ENCODE results near the gene LIN54. TPM values are rescaled to one million over a fixed set of nuclear protein-coding genes. Genes with fewer than 3 reads are reported as not detected.
"Not testable (repeated sequence)": the region's sequence is repeated elsewhere in the genome, so short reads cannot be mapped to it uniquely, and the experiment has no call there.

LIN54 gene
- 8.0 TPM for polyA plus RNA-seq (ENCODE audit: insufficient read length)

DNA sequence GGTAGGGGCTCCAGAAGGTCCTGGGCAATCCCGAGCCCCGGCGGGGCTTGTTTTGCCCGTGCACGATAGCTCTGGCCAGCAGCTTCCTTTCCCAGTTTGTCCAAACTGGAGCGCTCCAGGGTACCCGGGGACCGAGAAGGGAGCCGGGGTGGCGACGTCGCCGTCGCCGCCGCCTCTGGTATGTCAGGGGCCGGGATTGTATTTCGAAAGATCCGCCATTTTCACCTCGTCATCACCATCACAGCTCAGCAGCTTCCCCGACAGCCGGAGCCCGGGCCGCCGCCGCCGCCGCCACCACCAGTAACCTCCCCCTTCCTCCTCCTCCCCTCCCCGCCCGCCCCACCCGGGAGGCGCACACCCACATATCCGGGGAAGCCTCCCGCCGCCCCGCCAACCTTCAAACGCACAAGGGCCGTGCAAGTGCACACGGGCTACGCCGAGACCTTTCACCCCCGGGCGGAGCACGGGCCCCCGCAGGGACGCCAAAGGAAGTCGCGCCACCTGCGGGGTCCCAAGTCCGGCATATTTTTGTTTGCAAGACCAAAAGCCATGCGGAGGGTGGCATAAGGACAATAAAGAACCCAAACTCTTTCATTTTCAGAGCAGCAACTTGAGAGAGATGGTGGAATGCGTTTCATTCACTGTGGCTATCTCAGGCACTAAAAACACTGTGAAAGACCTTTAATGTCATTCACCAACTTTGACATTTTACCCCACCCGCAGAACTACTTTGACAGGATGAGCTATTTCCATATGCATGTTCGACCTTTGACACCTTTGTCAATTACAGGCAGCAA, at the start of gene LIN54:
LIN54 (minus strand) TSS at position 302 of the 797 bp plus-strand sequence. CDS start 25,979 bp downstream, outside the sequence.
- DNase-seq (ENCODE audit: low read depth) = no peak

DNA sequence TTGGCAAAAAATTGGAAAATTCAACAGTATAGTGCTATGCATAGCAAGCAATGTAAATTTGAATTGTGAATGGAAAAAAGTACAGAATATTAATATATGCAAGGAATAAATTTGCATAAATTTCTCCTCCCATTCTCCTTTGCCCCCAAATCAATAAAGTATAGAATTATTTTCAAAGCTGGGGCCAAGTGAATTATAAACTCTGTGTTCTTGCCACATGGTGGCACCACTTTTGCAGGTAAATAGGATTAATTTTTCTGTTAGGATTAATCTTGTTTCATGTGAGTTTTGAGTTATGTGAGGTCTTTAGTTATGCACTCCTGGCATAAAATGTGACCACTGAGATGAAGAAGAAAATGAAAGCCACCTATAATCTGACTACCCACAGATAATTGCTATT, 44.3 kb upstream of the LIN54 start:
- no peak for DNase-seq (ENCODE audit: low read depth)

DNA sequence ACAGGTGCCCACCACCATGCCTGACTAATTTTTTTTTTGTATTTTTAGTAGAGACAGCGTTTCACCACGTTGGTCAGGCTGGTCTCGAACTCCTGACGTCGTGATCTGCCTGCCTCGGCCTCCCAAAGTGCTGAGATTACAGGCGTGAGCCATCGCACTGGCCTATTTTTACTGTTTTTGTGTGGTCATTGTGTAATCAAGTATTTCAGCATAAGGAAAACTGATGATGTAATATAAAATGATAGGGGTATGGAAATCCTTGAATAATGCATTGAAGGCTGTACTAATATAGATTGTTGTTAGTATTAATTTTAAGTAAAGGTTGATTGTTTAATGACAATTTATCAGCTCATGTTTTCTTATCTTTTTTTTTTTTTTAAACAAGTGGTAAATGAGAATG, 38.2 kb upstream of the LIN54 start:
- not testable (repeated sequence) for DNase-seq (ENCODE audit: low read depth)

DNA sequence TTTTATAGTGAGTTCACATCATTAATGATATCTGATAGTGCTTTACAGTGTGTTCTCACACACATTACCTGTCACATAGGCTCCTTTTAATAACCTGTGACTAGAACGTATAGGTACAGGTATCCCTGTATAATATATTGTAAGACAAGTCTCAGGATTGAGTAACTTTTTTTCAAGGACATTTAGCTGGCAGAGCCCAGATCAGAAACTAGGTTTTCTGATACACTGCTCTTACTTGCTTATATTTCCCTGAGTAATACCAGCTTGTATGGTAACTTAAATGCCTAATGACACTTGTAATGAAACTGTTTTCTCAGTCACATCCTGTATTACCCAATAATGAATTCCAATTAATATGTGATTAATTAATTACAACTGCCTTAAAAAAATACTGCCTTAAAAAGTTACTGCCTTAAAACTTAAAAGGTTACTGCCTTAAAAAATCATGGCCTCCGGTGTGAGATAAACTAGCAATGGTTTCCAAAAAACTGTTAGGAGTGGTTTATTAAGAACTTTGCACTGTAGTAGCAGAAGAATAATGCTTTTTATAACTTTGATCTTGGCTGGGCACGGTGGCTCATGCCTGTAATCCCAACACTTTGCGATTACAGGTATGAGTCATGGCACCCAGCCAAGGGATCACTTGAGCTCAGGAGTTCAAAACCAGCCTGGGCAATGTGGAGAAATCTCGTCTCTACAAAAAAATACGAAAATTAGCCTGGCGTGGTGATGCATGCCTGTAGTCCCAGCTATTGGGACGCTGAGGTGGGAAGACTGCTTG, 36.3 kb upstream of the LIN54 start:
- no peak for DNase-seq (ENCODE audit: low read depth)

DNA sequence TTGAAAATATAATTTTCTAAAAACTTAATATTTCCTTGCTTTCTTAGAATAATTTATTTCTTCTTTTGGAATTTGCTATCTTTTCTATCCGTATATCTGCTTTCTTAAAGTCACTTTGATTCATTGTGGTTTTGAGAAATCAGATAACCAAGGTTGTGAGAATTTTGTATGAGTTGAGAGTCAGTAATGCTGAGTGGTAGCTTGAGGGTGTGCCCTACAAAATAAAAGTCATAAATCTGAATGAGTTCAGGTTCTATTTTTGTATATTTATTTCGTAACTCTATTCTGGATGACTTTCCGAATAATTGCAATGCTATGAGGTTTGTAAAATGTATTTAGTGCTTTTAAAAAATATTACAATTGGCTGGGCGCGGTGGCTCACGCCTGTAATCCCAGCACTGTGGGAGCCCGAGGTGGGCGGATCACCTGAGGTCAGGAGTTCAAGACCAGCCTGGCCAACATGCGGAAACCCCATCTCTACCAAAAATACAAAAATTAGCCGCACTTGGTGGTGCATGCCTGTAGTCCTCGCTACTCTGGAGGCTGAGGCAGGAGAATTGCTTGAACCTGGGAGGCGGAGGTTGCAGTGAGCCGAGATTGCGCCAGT, 33.3 kb upstream of the LIN54 start:
- no peak for DNase-seq (ENCODE audit: low read depth)

DNA sequence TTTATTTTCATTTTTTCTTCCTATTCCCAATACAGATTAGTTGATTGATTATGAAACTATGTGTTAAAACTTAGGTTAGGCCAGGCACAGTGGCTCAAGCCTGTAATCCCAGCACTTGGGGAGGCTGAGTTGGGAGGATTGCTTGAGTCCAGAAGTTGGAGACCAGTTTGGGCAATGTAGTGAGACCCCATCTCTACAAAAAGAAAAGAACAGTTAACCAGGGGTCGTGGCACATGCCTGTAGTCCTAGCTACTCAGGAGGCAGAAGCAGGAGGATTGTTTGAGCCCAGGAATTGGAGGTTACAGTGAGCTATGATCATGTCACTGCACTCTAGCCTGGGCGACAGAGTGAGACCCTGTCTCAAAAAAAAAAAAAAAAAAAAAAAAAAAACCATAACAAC, 32.5 kb upstream of the LIN54 start:
- not testable (repeated sequence) for DNase-seq (ENCODE audit: low read depth)

DNA sequence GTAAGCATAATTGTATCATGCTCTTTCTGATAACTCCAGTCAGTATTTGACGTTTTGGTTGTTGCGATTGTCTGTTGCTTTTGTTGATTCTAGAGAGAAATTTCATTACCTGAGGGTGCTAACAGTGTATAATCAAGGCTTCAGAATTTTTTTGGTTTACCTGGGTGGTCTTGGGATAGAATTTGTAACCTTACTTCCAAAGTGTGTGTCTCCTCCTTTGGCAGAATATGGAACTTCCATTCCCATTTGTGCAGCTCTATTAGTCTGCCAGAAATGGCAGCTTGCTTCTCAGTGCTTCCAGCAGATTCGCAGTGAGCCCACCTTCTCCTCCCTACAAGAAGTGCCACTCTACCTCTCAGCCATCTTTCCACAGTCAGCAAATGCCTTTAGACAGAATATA, 29.6 kb upstream of the LIN54 start:
- no peak for DNase-seq (ENCODE audit: low read depth)

DNA sequence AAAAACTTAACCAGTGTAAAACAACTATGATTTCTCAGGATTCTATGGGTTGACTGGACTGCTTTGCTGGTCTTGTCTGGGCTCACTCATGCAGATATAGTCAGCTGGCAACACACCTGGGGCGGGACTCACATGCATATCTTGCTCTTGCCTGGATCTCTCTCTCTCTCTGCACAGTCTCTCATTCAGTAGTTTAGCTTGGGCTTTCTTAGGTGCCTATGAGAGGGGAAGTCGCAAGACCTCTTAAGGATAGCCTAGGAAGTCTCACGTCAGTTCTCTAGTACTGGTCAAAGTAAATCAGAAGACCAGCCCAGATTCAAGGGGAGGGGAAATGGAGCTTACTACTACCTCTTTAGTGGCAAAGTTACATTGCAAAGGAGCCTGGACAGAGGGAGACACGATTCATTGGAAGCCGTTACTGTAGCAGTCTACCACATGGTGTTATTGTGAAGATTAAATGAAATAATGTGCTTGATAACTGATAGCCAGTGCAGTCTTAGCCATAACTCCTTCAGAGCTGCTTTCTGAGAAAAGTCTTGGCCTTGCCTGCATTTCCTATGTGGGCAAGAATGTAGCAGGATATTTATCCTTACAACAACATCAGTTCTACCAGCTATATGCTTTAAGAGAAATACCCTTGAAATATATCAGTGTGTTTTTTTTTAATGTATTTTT, 26.5 kb upstream of the LIN54 start:
- DNase-seq (ENCODE audit: low read depth) = no peak

DNA sequence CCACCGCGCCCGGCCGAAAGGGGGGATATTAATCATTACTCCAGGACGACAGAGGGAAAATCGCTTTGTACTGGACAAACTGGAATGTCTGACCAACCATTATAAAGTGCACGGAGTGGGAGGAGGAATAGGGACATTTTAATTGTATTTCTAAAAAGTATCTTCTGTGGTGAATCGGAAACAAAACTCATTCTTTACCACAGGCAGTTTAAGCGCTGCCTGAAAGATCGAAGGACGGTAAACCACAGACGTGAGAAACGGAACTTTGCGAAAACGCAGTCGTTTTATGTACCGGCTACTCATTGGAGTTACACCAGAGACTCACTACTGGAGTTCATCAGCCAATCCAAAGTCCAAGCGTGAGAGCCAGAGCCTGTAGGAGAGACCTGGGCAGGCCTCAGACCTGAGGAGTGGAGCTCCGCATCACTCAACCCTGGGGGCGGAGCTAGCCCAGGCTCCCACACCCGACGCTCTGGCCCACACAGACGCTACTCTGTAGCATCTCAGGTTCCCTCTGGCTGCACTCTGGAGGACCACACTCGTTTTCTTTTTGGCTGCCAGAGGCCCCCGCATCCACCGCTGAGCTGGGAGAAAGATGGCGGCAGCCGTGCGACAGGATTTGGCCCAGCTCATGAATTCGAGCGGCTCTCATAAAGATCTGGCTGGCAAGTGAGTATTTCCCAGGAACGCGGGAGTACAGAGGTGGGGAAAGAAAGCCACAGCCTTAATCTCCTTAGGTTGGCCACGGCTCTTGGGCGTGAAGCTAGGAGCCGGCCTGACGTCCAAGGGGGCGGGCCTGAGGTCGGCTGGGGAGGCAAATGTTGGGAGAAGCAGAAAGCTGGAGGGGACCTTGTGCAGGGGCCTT, 24.2 kb upstream of the LIN54 start, which contains the start of gene COPS4:
COPS4 (plus strand) TSS at position 554 of the 865 bp plus-strand sequence; CDS start at position 596, 42 bp downstream.
- DNase-seq (ENCODE audit: low read depth) = peak; percentile 100

DNA sequence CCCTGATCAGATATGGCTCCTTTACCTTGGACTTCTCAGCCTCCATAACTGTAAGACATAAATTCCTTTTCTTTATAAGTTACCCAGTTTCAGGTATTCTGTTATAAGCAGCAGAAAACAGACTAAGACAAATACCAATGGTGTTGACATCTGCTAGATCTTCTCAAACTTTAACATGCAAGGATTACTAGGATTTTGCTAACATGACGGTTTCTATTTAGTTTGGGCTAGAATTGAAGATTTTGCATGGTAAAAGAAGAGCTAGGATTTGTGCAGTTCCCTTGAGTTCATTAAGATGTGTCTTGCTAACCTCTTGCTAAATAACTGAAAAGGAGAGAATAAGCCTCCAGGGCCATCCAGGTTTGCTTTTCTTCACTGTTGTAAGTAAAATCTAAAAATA, 19.1 kb upstream of the LIN54 start:
- DNase-seq (ENCODE audit: low read depth) = no peak

DNA sequence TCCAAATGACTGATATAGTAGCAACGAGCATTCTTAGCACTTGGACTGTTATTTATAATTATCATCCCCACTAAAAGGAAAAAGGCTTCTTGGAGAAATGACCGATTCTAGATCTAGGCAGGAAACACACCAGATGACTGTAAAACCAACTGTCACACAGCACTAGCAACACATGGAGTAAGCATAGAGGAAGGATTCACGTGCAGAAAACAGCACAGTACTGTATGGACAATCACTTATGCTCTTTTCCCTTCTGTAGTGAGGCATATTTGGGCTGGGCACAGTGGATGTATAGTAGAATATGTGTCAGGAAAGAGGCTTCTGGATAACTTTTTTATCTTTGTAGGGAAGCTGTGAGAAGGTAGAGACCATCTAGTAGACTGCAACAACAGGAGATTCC, 18.4 kb upstream of the LIN54 start:
- DNase-seq (ENCODE audit: low read depth) = no peak

DNA sequence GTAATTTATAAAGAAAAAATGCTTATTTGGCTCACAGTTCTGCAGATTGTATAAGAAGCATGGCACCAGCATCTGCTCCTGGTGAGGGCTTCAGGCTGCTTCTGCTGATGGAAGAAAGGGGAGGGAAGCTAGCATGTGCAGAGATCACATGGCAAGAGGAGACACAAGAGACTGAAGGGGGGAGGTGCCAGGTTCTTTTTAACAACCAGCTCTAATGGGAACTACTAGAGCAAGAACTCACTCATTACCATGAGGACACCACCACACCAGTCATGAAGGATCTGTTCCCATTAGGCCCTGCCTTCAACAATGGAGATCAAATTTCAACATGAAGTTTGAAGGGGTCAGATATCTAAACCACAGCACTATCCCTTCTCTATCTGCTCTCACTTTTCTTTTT, 14.9 kb upstream of the LIN54 start:
- DNase-seq (ENCODE audit: low read depth) = no peak

DNA sequence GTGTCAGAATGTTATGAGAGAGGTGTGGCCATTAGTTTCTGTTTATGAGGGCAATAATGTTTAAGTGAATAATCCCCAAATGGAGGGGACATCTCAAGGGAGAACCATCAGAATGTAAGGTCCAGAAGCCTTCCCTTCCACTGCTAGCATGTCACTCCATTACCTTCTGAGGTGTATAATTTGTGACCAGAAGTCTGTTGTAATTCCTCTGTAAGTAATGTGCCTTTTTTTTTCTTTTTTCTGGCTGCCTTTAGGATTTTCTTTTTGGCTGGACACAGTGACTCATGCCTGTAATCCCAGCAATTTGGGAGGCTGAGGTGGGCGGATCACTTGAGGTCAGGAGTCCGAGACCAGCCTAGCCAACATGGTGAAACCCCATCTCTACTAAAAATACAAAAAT, 13.6 kb upstream of the LIN54 start:
- DNase-seq (ENCODE audit: low read depth) = no peak

DNA sequence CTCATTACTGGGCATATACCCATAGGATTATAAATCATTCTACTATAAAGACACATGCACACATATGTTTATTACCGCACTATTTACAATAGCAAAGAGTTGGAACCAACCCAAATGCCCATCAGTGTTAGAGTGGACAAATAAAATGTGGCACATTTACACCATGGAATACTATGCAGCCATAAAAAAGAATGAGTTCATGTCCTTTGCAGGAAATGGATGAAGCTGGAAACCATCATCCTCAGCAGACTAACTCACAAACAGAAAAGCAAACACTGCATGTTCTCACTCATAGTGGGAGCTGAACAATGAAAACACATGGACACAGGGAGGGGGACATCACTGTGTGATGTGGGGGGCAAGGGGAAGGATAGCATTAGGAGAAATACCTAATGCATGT, 13.0 kb upstream of the LIN54 start:
- DNase-seq (ENCODE audit: low read depth) = not testable (repeated sequence)

DNA sequence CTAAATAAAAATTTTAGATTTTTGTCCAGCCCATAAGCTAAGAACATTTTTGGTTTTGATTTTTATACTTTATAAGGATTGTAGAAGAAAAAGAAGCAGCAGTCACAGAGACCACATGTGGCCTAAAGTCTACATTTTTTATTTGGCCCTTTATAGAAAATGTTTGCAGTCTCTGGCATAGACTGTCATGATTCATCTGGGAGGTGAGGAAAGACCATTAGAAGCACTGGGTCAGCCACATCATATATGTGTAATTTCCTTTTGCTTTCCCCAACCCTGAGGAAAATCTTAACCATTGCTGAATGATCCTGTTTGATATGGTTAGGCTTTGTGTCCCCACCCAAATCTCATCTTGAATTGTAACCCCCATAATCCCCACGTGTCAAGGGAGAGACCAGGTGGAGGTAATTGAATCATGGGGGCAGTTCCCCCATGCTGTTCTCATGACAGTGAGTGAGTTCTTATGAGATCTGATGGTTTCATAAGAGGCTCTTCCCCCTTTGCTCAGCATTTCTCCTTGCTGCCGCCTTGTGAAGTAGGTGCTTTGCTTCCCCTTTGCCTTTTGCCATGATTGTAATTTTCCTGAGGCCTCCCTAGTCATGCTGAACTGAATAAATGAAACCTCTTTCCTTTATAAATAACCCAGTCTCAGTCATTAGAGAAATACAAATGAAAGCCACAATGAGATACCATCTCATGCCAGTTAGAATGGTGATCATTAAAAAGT, 12.3 kb upstream of the LIN54 start:
- no peak for DNase-seq (ENCODE audit: low read depth)

DNA sequence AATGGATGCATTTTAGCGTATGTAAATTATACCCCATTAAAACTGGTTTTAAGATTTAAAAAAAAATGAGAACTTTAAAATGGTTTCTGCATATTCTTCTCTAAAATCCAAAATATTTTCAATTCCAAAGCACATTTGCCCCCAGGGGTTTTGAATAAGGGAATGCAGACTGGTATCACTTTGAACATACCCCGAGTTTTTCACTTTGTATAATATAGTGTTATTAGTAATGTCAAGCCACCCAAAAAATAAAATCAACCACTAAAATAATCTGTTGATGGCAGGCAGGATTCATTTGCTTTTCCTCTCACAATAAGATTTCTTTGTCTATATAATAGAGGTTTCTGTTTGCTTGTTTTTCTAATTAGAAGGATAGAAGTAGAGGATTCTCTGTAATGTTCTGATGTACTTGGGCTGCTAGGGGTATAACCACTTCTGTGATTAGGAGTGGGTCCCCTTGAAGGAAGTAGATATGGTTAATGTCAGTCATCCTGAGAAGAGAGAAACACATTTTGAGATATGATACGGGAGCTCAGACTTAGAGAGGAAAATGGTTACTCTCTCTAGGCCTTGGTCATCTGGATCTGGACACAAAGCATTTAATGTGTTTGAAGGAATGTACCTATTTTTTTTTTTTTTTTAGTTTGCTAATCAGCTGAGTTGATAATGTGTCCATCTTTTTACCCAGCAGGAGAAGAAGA, 9.3 kb upstream of the LIN54 start:
- no peak for DNase-seq (ENCODE audit: low read depth)

DNA sequence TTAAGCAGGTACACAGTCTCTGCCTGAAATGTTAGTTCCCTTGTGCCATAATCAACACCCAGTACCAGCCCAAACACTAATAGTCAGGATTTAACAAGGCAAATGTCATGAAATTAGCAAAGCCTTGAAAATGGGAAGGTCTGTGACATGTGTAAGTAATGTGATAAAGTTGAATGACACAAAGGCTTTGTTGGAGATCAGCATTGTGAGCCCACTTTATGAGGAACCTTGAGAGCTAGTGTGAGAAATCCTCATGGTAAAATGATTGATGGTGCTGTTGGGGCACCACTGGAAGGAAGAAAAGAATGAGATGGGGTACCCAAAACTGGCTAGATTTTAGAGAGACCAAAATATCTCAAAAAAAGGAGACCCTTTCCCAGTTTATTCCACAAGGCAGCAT, 3.3 kb upstream of the LIN54 start:
- no peak for DNase-seq (ENCODE audit: low read depth)

DNA sequence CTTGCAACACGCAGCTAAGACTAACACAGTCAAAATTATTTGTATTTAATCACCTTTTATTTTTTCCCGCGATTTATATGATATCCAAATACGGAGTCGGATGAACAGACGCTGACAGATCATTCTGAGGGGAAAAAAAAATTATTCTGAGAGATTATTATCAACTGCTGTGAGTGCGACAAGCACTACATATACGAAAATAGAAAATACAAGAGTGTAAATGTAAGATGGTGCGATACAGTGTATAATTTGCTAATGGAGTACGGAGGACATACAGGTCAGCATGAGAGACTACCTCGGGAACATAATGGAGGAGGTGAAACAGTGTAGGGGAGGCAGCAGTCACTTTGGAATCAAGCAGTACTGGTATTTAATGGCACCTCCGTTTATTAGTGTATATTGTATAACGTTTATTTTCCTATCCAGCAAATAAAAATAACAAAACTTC, 2.8 kb upstream of the LIN54 start:
- no peak for DNase-seq (ENCODE audit: low read depth)

DNA sequence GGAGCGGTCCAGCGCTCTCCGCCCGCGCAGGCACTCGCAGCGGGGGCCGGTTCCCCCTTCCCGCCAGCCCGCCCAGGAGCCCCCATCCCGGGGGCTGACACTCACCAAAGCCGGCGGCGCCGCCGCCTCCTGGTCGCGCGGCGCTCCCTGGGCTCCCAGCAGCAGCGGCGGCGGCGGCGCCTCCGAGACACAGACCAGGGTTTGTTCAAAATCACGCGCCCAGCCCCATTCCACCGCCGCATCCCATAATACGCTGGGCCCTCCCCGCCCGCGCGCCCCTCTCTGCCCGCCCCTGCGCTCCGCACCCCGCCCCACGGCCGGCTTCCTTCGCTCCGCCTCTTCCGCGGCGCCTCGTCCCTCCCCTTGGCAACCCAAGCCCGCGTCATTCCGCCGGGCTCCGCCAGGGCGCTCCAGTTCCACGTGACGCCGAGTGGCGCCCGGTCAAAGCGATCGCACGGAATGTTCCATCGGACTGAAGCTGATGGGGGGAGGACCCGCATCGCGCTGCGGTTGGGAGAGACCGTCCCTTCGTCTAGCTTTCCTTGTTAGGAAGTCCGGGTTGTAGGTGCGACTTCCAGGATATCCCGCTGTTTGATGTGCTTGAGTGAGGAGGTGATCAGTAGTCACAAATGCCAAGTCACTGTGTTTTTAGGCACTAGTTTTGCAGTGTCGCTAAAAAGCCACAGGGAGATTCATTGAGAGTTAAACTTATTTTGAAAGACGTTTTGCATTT, 2.2 kb upstream of the LIN54 start:
- peak; percentile 94 for DNase-seq (ENCODE audit: low read depth)

All from forelimb muscle (tissue), 1 donor.